T-cell (primary cell): Measurements from ENCODE around the gene CKAP5. TPM values are rescaled to one million over a fixed set of nuclear protein-coding genes. Genes with fewer than 3 reads are reported as not detected.

Source experiments
- ATAC-seq, 4 experiments: fragments of 200-7000 bp in 3 of 4; fragments of 150-1000 bp in 1 of 4; cut with Tn5 transposase; replicated peaks in 1 of 4; 1 replicate in 3 of 4; 2 replicates in 1 of 4; pipeline ENCODE4 v1.10.0; 2021; ENCODE audit warnings: moderate library complexity in 3 of 4, mild to moderate bottlenecking in 2 of 4, moderate number of reproducible peaks in 1 of 4
- CTCF ChIA-PET, 2 donors: fragments of 300-600 bp; sonication (Branson Sonifier 250); formaldehyde crosslinking; loops; one replicate each; lab custom pipeline; 2022; ENCODE audit warnings: antibody characterized with exemption in 2 of 2; lab: Charles Lee
- POLR2A ChIA-PET, 2 donors: fragments of 300-600 bp; sonication (Branson Sonifier 250); formaldehyde crosslinking; loops; one replicate each; lab custom pipeline; 2022; ENCODE audit warnings: antibody characterized with exemption in 2 of 2; lab: Charles Lee
- DNase-seq, 35 experiments: peaks; one replicate each; pipeline versions ENCODE4 v3.0.0 to v3.0.0-alpha.2; 2013 to 2023
- H3K27ac ChIP-seq: one replicate; pipeline ENCODE4 v1.5.1; 2013; ENCODE audit warnings: low read length
- H3K27me3 ChIP-seq, 2 experiments: replicated peaks in 1 of 2; 1 replicate in 1 of 2; 2 replicates in 1 of 2; pipeline versions ENCODE4 v1.6.1 to v1.7.0; 2013; ENCODE audit warnings: low read length in 1 of 2, mixed read lengths in 1 of 2; ENCODE audit not compliant: control insufficient read depth in 2 of 2, insufficient read depth in 2 of 2; ENCODE audit errors: extremely low read depth in 1 of 2
- H3K36me3 ChIP-seq, 2 donors: 1 replicate in 1 of 2; 2 replicates in 1 of 2; pipeline versions ENCODE4 v1.6.1 to v1.7.0; 2013; ENCODE audit warnings: low read length in 1 of 2; ENCODE audit not compliant: control insufficient read depth in 2 of 2, insufficient read depth in 1 of 2; ENCODE audit errors: extremely low read depth in 1 of 2
- H3K4me1 ChIP-seq, 2 experiments: 1 replicate in 1 of 2; 2 replicates in 1 of 2; pipeline versions ENCODE4 v1.6.1 to v1.7.0; 2013; ENCODE audit warnings: low read length in 2 of 2, mixed read lengths in 1 of 2; ENCODE audit not compliant: insufficient read depth in 2 of 2, control insufficient read depth in 1 of 2; ENCODE audit errors: extremely low read depth in 1 of 2
- H3K4me3 ChIP-seq, 2 donors: 1 replicate in 1 of 2; 2 replicates in 1 of 2; pipeline versions ENCODE4 v1.5.1 to v1.7.0; 2013; ENCODE audit warnings: mild to moderate bottlenecking in 2 of 2, low read length in 1 of 2, moderate library complexity in 1 of 2; ENCODE audit not compliant: control insufficient read depth in 1 of 2; ENCODE audit errors: extremely low read depth in 1 of 2
- H3K9me3 ChIP-seq: 2 replicates; pipeline ENCODE4 v1.7.0; 2013
- H3K27ac Mint-ChIP-seq, 2 donors: one replicate each; pipeline ENCODE4 v1.8.0; 2020 to 2021; ENCODE audit warnings: mild to moderate bottlenecking in 2 of 2, mixed read lengths in 2 of 2
- H3K27me3 Mint-ChIP-seq, 2 donors: one replicate each; pipeline ENCODE4 v1.8.0; 2021 to 2022; ENCODE audit warnings: mixed read lengths in 2 of 2
- H3K36me3 Mint-ChIP-seq: one replicate; pipeline ENCODE4 v1.8.0; 2021; ENCODE audit warnings: mixed read lengths
- H3K4me1 Mint-ChIP-seq, 3 donors: one replicate each; pipeline ENCODE4 v1.8.0; 2020 to 2022; ENCODE audit warnings: mixed read lengths in 3 of 3, mild to moderate bottlenecking in 1 of 3
- H3K4me3 Mint-ChIP-seq, 3 donors: one replicate each; pipeline ENCODE4 v1.8.0; 2020 to 2022; ENCODE audit warnings: mild to moderate bottlenecking in 3 of 3, mixed read lengths in 3 of 3, moderate library complexity in 3 of 3
- H3K9me3 Mint-ChIP-seq, 3 donors: one replicate each; pipeline ENCODE4 v1.8.0; 2020 to 2022; ENCODE audit warnings: mixed read lengths in 3 of 3
- WGBS: methylation state at CpG from one replicate; pipeline ENCODE4 v1.1.5; 2013; ENCODE audit warnings: missing lambda C conversion rate; ENCODE audit not compliant: insufficient coverage; 5-methylcytosine and 5-hydroxymethylcytosine counted together
- total RNA-seq, 35 experiments: library from RNA in 6 of 35; stranded (reverse) in 6 of 35; fragments of 120-200 nt in 1 of 35; gene quantifications; one replicate each; pipeline versions ENCODE4 v1.2.1 to v1.2.4 and lab custom pipeline; 2013 to 2026

The CKAP5 gene
- total RNA-seq, 5 donors from 2014 or later (not counting 1 experiment from before 2014, with no cell fraction given), result 34.8 to 44.6 (median 38.0) TPM

DNA sequence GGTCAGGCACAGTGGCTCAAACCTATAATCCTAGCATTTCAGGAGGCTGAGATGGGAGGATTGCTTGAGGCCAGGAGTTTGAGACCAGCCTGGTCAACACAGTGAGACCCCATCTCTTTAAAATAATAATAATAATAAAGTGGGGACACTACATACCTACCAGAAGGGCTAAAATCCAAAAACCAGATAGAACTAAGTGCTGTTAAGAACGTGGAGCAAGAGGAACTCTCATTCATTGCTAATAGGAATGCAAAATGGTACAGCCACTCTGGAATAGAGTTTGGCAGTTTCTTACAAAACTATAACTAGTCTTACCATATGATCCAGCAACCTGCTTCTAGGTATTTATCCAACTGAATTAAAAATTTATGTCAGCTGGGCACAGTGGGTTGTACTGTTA is 9.6 kb downstream of the CKAP5 start:
- Histone ChIP-seq H3K4me3 (no peak overlapping the region), H3K9me3 (no peaks in the 10 kb centered on the region), H3K4me1 (peaks cover 0 to 5% of the 10 kb centered on the region in 2 experiments), H3K36me3 (no peaks in the 10 kb centered on the region), H3K27ac (no peak overlapping the region), H3K27me3 (no peaks in the 10 kb centered on the region)
- H3K27me3 Mint-ChIP-seq, result no peaks in the 10 kb centered on the region
- H3K27ac Mint-ChIP-seq, result no peak overlapping the region
- peaks cover 34 to 48% (median 45%) of the 10 kb centered on the region in 3 donors for H3K4me1 Mint-ChIP-seq
- no peak for ATAC-seq
- WGBS, result no CpG with 5 or more reads among the region's 1 CpG
- ChIA-PET CTCF (no interaction called here), POLR2A (no interaction called here)
- no peak overlapping the region for H3K4me3 Mint-ChIP-seq
- H3K9me3 Mint-ChIP-seq, result no peaks in the 10 kb centered on the region
- H3K36me3 Mint-ChIP-seq, result no peaks in the 10 kb centered on the region
- DNase-seq, result no peak

DNA sequence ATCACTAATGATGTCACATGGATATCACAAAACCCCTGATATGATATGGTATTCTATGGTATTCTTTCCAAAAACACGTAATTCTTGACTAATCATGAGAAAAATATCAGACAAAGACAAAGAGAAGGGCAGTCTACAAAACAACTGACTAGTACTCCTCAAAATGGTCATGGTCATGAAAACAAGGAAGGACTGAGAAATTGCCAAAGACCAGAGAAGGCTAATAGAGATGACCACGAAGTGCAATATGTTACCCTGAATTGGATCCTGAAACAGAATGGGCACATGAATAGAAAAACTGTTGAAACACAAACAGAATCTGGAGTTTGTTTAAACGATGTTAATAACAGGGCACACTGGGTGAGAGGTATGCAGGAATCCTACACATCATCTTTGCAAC is 10.2 kb downstream of the CKAP5 start:
- H3K27ac Mint-ChIP-seq, result no peak overlapping the region

DNA sequence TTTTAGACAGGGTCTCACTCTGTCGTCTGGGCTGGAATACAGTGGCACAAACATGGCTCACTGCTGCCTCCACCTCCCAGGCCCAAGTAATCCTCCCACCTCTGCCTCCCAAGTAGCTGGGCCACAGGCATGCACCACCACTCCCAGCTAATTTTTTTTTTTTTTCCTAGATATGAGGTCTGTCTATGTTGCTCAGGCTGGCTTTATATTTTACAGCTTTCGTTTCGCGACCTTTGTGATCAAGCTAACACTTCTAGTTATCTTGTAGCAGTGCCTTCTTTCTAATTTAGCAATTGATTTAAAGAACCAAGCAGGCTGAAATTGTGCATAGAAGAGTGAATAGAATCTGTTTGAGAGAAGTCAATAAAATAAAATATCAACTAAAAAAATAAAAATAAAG is 11.3 kb downstream of the CKAP5 start:
- WGBS, result no CpG with 5 or more reads among the region's 4 CpGs
- peaks cover 34 to 42% (median 40%) of the 10 kb centered on the region in 3 donors for H3K4me1 Mint-ChIP-seq
- no peaks in the 10 kb centered on the region for H3K9me3 Mint-ChIP-seq
- no peaks in the 10 kb centered on the region for H3K9me3 ChIP-seq
- H3K27ac ChIP-seq, result no peak overlapping the region
- H3K4me1 ChIP-seq, result peaks cover 0 to 5% of the 10 kb centered on the region in 2 experiments
- H3K27ac Mint-ChIP-seq, result no peak overlapping the region
- no peaks in the 10 kb centered on the region for H3K27me3 ChIP-seq
- H3K27me3 Mint-ChIP-seq, result no peaks in the 10 kb centered on the region
- peaks cover 3% of the 10 kb centered on the region for H3K36me3 Mint-ChIP-seq
- no peak overlapping the region for H3K4me3 Mint-ChIP-seq
- ATAC-seq, result no peak
- ChIA-PET POLR2A (no interaction called here), CTCF (no interaction called here)
- H3K36me3 ChIP-seq, result no peaks in the 10 kb centered on the region
- DNase-seq, result no peak
- no peak overlapping the region for H3K4me3 ChIP-seq

More for the DNA sequence above, 10.2 kb downstream of the CKAP5 start:
- 100% methylated on average over 1 of the region's 3 CpGs for whole genome bisulfite sequencing
- ATAC-seq, result no peak
- no peaks in the 10 kb centered on the region for H3K9me3 Mint-ChIP-seq
- peaks cover 3% of the 10 kb centered on the region for H3K36me3 Mint-ChIP-seq
- H3K4me3 Mint-ChIP-seq, result no peak overlapping the region
- POLR2A ChIA-PET, result no interaction called here
- DNase-seq, result no peak
- H3K27me3 Mint-ChIP-seq, result no peaks in the 10 kb centered on the region
- Histone ChIP-seq H3K27ac (no peak overlapping the region), H3K4me1 (peaks cover 0 to 5% of the 10 kb centered on the region in 2 experiments), H3K9me3 (no peaks in the 10 kb centered on the region), H3K27me3 (no peaks in the 10 kb centered on the region), H3K36me3 (no peaks in the 10 kb centered on the region), H3K4me3 (no peak overlapping the region)
- CTCF ChIA-PET, result no interaction called here
- H3K4me1 Mint-ChIP-seq, result peaks cover 34 to 48% (median 46%) of the 10 kb centered on the region in 3 donors

DNA sequence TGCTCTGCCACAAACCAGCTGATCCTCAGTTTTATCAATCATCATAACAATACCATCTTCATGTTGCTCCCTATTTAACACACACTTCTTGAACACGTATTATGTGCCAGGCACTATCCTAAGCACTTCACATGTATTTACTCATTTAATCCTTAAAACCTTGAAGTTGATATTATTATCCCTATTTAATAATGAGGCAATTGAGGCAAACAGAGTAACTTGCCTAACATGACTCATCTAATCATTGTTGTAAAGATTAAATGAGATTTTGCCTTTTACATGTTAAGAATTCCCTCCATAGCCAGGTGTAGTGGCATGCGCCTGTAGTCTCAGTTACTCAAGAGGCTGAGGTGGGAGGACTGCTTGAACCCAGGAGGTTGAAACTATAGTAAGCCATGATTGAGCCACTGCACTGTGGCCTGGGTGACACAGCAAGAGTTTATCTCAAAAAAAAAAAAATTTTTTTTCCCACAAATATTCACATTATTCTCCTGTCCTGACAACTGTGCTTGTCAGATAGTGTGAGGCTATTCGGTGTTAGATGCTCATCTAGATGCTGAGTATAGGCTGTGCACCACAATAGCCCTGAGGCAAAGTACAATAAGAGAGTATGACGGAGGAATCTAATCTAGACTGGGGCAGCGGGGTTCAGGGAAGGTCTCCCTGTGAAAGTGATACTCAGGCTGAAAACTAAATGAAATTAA is 13.4 kb downstream of the CKAP5 start:
- peaks cover 29 to 34% (median 32%) of the 10 kb centered on the region in 3 donors for H3K4me1 Mint-ChIP-seq
- H3K9me3 Mint-ChIP-seq, result no peaks in the 10 kb centered on the region
- Histone ChIP-seq H3K27ac (no peak overlapping the region), H3K9me3 (no peaks in the 10 kb centered on the region), H3K4me3 (no peak overlapping the region), H3K36me3 (no peaks in the 10 kb centered on the region), H3K4me1 (no peaks in the 10 kb centered on the region), H3K27me3 (no peaks in the 10 kb centered on the region)
- POLR2A ChIA-PET, result no interaction called here
- DNase-seq, result no peak
- ATAC-seq, result no peak
- H3K27me3 Mint-ChIP-seq, result no peaks in the 10 kb centered on the region
- no peak overlapping the region for H3K4me3 Mint-ChIP-seq
- no peak overlapping the region for H3K27ac Mint-ChIP-seq
- peaks cover 3% of the 10 kb centered on the region for H3K36me3 Mint-ChIP-seq
- 80% methylated on average over 1 of the region's 5 CpGs for WGBS
- CTCF ChIA-PET, result no interaction called here

DNA sequence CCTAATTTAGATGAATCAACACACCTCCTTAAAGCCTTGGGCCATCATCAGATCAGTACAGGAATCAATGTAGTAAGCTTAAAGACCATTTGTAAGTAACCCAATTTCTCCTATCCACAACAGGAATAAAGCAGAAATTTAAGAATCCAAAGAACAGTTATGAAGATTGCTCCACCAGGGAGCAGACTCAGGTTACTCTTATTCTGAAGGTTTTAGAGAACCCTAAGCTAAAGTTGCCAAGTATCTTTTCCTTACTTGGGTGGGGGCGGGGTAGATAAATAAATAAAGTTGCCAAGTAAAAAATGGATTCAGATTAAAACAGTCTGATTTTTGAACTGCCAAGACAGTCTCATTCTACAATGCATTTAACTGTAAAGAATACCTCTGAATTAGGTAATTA is 18.1 kb downstream of the CKAP5 start:
- H3K27ac ChIP-seq, result no peak overlapping the region
- WGBS, result no CpG with 5 or more reads among the region's 1 CpG
- DNase-seq, result no peak
- Mint-ChIP-seq H3K36me3 (peaks cover 3% of the 10 kb centered on the region), H3K27me3 (no peaks in the 10 kb centered on the region), H3K27ac (no peak overlapping the region), H3K9me3 (no peaks in the 10 kb centered on the region), H3K4me1 (peaks cover 30 to 40% (median 38%) of the 10 kb centered on the region in 3 donors), H3K4me3 (peak overlapping the region in 1 of 3 donors; percentile 87)
- no peaks in the 10 kb centered on the region for H3K36me3 ChIP-seq
- H3K4me1 ChIP-seq, result peaks cover 5 to 17% of the 10 kb centered on the region in 2 experiments
- no peak overlapping the region for H3K4me3 ChIP-seq
- CTCF ChIA-PET, result interaction anchor here in 1 of 2 donors (0.5 to 0.6 kb wide), 2 partner anchors 330 to 386 kb away, joined by 4 to 10 read pairs; no protein-coding TSS in a partner anchor
- H3K9me3 ChIP-seq, result no peaks in the 10 kb centered on the region
- no peaks in the 10 kb centered on the region for H3K27me3 ChIP-seq
- POLR2A ChIA-PET, result no interaction called here
- ATAC-seq, result no peak

DNA sequence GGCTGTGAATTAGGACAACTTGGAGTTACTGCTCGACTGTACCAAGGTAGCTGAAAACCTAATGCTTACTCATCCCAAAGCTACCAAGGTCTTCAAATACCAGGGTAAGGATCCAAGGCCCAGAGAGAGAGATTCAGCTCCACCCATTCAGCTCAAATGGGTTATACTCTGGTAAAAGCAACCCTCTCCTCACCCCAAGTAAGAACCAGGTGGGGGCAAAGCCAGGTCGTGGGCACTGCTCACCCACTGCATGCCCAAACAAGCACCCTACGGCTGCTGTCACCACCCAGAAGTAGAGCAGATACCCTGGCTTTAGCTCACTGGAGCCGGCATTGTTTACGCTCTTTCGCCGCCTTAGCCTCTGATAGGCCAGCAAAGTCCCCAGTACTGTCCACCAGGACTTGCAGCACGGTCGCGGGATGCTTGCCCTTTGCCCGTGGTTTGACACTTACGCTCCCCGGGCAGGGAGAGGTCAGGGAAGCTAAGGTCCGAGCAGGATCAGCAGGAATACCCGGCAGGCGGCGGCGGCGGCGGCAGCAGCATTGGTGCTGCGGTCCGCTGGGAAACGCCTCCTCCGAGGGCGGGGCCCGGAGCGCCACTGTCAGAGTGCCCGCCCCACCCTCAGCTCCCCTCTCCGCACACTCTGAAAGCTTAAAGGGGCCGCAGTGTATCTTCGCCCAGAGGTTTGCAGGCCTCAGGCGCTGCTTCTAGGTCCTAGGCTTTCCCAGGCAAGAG is 19.6 kb downstream of the CKAP5 start:
- CTCF ChIA-PET, result interaction anchor here (0.6 to 1.1 kb wide), 5 partner anchors 16 to 126 kb away, joined by 3 read pairs; partner anchors contain the start of genes ARHGAP1 (in 1 of the 2) and ZNF408 (in 1 of the 2)
- peak overlapping the region; percentile 54 to 66 for H3K4me3 ChIP-seq

More for the DNA sequence above, 19.6 kb downstream of the CKAP5 start:
- Histone ChIP-seq H3K27ac (no peak overlapping the region), H3K9me3 (no peaks in the 10 kb centered on the region), H3K27me3 (no peaks in the 10 kb centered on the region), H3K36me3 (no peaks in the 10 kb centered on the region), H3K4me1 (peaks cover 5 to 17% of the 10 kb centered on the region in 2 experiments)
- Mint-ChIP-seq H3K27me3 (no peaks in the 10 kb centered on the region), H3K4me1 (peaks cover 30 to 35% (median 35%) of the 10 kb centered on the region in 3 donors), H3K36me3 (peaks cover 3% of the 10 kb centered on the region), H3K4me3 (peak overlapping the region; percentile 78 to 87 (median 81)), H3K9me3 (no peaks in the 10 kb centered on the region), H3K27ac (no peak overlapping the region)
- peak; percentile 100 for ATAC-seq
- DNase-seq, result peak; percentile 45 to 83 (median 69)
- POLR2A ChIA-PET, result interaction anchor here in 1 of 2 donors (0.6 kb wide), 2 partner anchors 20 to 705 kb away, joined by 3 to 6 read pairs; partner anchors contain the start of gene CKAP5
- WGBS, result 16% methylated on average over 28 of the region's 32 CpGs
